Activated naive CD4-positive, alpha-beta T cell (primary cell): ENCODE measurements around the gene ASB4.
"Not testable (repeated sequence)": the region's sequence is repeated elsewhere in the genome, so short reads cannot be mapped to it uniquely, and the experiment has no call there.

Experiments
- DNase-seq, 4 experiments: peaks; one replicate each; lab custom pipeline; 2025; lab: John Stamatoyannopoulos, UW

The ASB4 gene, protein sequence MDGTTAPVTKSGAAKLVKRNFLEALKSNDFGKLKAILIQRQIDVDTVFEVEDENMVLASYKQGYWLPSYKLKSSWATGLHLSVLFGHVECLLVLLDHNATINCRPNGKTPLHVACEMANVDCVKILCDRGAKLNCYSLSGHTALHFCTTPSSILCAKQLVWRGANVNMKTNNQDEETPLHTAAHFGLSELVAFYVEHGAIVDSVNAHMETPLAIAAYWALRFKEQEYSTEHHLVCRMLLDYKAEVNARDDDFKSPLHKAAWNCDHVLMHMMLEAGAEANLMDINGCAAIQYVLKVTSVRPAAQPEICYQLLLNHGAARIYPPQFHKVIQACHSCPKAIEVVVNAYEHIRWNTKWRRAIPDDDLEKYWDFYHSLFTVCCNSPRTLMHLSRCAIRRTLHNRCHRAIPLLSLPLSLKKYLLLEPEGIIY

GRCh38 chr7:95485391-95486123 lies at the start of gene ASB4:
Gene ASB4 (plus strand): TSS chr7:95485943. CDS start chr7:95485972, 29 bp downstream.
- no peak for DNase-seq

- DNase-seq = no peak
Measured at GRCh38 chr7:95436407-95436806, 49.3 kb upstream of the ASB4 start.

DNA sequence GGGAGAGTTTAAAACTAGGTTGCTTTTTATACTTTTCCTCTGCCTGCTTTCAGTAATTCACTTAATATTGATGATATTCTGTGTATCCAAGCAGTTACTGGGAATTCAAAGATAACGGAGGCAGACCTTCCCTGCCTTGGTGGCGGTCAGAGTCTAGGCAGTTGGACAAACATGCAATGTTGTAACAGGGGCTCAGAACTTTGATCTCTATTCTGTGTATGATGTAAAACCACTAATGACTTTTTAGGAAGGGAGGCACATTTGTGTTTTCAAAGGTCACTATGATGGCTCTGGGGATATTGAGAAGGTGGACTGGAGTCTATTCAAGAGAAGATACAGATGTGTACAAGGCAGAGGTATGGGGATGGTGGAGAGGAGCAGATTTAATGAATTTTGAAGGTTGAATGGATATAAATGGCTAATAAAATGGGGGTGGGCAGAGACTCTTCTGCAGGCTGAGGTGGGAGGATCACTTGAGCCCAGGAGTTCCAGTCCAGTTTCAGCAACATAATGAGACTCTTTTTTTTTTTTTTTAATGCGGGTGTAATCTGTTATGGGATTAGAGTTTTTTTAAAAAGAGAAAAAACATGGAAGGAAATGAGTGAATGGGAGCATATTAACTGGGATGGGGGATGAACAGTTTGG lies 45.2 kb upstream of the ASB4 start:
- no peak for DNase-seq

DNA sequence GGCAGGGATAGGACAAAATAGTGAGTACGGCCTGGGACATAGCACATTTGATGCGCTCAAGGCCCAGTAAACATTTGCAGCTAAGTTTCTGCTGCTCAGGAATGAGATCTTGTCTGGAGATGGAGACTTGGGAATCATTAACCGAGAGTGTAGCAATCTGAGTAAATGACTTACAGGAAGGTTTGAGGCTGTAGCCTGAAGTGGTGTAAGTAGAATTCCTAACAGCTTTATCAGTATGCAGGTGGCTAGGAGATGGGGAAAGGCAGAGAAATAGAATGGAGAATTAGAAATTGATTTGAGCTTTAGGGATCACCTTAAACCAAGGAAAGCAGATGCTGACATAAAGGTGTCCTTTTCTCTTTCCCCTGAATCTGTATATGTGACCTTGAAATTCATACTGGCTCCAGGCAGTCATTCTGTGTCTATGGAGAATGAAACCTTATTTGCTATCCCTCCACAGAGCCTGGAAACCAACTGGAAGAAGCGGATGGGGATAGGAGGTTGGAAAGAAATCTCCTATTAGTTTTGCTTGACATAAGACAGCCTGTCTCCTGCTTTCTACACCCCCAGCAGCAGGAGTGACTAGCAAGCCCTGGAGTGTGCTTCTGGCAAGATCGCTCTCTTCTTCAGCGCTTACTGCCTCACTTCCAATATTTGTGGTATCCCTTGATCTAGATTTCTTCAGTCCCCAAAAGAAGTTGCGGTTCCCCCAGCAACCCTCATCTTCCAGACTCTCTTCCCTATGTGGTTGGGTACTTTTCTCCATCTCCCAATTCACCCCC lies 44.5 kb upstream of the ASB4 start:
- no peak for DNase-seq

DNA sequence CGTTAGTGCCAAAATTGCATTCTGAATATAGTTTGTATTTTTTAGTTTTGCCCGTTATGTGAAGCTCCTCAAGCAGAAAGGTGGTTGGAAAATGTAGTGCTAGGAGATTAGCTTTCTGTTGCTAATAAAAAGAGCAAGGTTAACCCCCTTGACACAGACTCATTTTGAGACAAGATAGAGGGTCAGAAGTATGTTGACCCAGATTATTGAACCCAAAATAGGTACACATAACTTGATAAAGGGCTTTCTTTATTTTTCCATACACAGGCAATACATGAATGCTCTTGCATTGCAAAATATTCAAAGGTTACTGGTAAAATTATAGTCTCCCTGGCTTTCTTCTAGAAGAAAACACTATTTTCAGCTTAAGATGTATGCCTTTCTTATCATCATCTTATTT lies 40.9 kb upstream of the ASB4 start:
- DNase-seq = no peak

DNA sequence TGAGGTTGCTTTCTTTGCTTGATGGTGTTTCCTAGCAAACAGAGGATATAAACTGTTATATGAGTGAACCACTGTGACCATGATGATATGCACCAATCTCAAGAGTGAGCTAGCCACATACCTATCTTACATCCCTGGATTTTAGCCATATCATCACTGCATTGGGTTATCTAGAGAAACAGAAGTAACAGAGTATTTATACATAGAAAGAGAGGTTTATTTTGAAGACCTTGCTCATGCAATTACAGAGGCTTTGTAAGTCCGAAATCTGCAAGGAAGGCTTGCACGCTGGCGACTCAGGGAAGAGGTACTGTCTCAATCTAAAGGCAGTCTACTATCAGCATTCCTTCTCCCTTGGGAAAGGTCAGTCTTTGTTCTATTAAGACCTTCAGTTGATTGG lies 39.1 kb upstream of the ASB4 start:
- no peak for DNase-seq

- DNase-seq = no peak
Measured at GRCh38 chr7:95454438-95455045, 31.2 kb upstream of the ASB4 start.

DNA sequence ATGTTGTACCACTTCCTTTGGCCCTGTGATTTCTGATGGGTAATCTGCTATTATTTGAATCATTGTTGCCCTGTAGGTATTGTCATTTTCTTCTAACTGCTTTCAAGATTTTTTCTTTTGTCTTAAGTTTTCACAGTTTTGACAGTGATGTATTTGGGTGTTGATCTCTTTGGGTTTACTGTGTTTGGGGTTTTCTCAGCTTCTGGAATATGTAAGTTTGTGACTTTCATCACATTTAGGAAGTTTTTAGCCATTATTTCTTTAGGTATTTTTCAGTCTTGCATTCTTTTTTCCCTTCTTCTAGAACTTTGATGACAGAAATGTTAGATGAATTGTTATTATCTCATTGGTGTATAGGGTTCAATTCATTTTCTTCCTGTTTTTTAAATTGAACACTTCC lies 27.8 kb upstream of the ASB4 start:
- no peak for DNase-seq

DNA sequence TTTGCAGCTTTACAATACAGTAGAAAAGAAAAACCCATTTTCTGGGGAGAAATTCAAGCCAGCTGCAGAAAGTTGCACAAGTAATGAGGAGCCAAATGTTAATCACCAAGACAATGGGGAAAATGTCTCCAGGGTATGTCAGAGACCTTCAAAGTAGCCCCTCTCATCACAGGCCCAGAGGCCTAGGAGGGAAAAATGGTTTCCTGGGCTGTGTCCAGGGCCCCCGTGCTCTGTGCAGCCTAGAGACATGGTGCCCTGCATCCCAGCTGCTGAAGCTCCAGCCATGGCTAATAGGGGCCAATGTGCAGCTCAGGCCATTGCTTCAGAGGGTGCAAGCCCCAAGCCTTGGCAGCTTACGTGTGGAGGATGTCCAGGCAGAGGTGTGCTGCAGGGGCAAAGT lies 25.1 kb upstream of the ASB4 start:
- DNase-seq = not testable (repeated sequence)

DNA sequence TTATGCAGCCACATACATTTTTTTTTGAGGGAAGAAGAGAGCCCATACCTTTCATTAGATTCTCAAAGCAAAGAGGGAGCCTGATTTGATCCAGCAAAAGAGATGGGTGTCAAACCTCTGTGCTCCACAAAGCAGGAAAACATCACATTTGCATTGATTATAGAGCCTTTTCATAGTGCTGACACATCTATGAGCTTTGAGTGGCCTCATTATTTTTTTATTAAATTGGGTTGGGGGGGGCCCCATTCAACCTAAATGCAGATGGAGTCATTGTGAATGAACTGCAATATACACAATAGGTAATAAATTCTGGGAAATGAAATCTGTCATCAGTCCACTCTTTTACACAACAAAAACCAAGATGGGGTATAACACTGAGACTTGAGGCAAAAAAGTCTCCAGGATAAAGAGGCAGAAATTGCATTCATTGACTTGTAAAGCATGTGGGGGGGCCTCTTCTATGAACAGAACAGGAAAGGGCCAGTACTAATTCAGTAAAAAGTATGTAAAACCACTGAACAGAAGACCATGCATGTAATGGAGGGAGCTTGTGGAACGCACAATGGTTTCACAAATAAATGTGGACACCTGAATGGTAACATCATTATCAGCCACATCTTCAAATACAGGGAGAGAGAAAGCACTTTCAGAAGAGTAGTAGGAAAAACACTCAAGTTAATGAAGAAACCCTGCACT lies 17.7 kb upstream of the ASB4 start:
- DNase-seq = no peak

DNA sequence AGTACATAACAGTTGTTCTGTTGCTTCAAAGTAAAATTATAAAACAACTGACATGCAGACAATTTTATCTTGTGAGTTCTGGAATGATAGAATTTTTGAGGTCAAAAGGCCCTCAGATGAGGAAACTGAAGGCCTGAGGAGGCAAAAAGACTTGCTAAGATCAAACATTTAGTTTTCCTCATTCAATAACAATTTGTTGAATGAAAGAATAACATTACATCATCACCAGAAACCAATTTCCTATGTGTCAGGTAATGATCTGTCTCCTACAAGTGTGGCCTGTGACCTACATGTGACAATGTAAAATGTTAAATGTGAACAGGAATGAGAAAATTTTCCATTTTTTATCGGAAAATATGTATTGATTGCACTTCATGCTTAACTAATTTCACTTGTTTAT lies 16.6 kb upstream of the ASB4 start:
- no peak for DNase-seq

DNA sequence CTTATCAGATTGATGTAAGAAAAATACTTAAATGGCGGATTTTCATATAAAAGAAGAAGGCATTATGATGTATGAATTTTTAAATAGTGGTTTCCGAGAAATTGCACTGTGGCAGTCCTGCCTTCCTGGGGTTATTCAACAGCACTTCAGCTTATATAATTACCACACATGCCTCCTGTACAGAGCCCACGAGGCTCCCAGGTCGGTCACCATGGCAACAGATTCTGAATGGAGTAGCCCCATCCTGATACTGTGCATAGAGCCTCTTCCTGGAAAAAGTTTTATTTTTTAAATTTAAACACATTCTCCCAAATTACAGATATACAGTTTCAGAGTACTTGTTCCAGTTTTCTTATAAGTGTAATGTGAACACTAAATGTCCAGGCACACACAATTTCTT lies 15.9 kb upstream of the ASB4 start:
- no peak for DNase-seq

DNA sequence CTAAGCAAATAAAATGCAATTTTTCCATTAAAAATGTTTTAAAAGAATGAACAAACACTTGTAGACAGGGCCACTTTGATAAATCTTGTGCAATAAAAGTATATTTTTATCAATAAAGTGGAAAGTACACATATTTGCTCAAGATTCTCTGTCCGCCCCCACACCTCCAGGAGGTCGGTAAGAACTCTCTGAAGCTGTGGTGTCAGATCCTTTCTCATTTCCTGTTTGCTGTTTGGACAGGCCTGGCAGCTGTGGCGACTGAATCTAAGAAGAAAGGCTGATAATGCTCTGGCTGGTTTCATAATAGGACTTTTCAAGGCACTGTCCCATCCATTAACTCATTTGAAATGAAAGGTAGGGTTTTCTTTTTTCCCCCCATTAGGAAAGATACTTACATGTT lies 15.3 kb upstream of the ASB4 start:
- DNase-seq = no peak

DNA sequence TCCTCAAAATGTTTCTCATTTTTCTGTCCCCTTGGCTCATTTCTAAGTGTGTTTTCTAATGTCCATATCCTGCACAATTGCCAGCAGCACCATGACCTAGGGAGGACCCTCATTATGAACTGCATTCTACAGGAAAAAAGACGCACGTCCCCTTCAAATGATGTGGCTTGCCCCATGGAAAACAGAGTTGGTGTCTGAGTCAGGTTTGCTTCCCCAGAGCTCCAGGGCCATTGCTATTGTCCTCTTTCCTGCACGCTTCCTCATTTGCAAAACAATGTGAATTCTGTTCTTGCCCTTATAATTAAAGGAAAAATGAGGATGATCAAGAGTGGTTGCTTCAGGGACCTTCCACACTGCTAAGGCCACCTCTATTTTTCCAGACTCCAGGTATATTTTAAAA lies 14.7 kb upstream of the ASB4 start:
- no peak for DNase-seq

- DNase-seq = no peak
Measured at GRCh38 chr7:95472581-95473161, 13.1 kb upstream of the ASB4 start.

- no peak for DNase-seq
Measured at GRCh38 chr7:95473276-95473985, 12.3 kb upstream of the ASB4 start.

DNA sequence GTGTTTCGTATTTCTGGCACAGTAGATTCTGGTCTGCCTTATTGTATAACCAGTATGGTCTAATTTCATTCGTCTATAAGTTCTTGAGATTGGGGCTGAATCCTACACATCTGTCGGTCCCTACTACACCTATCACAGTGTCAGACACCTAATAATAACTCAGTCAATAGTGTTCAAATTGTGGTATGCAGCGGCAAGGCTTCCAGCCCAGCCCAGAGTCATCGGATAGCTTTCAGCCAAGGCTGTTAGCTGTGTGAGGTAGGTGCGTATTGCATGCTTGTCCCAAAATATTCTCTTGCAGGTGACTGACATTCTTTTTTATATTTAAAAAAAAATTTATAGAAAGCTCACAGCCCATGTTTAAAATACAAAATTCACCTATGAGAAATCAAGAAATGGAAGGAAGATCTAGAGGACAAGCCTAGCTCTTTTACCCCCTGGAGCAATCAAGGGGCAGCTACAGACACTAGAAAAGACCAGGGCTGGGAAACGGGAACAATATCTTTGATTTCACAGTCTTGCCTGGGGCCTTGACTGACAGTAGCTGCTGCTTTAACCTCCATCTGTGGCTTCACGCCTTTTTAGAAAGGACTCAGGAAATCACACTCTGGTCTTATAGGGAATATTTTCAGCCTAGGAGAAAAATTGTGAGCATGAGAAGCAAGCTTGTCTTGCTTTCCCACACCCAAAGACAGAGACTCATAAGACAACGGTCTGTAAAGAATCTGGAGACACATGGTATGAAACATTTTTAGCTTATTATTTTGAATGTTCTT lies 9.5 kb upstream of the ASB4 start:
- no peak for DNase-seq

- DNase-seq = peak in 3 of 4 experiments; percentile 1 to 20 (median 2)
Measured at GRCh38 chr7:95476904-95477594, 8.7 kb upstream of the ASB4 start.
